ENCODE results near the gene RERE. TPM values are rescaled to one million over a fixed set of nuclear protein-coding genes. Genes with fewer than 3 reads are reported as not detected.

The RERE gene
- total and polyA plus RNA-seq, 4 donors = 116 to 434 (median 161) TPM

GRCh38 chr1:8571200-8571984 is 246.0 kb downstream of the RERE start:
- no peaks in the 10 kb centered on the region for H3K27me3 ChIP-seq (ENCODE audit: control insufficient read depth, insufficient read depth, low read length)
- H3K4me1 ChIP-seq (ENCODE audit: control insufficient read depth, insufficient read depth, low read length) = no peaks in the 10 kb centered on the region
- H3K27ac ChIP-seq (ENCODE audit: low read depth, low read length) = no peak overlapping the region
- WGBS (ENCODE audit: insufficient coverage) = 40% methylated on average over 1 of the region's 5 CpGs
- no peak overlapping the region for H3K4me3 ChIP-seq (ENCODE audit: low read depth, low read length)
- peak in 1 of 6 donors; percentile 43 for DNase-seq (ENCODE audit: low read depth in 4 of 6, low spot score in 6 of 6)
- no peaks in the 10 kb centered on the region for H3K9me3 ChIP-seq (ENCODE audit: control insufficient read depth, insufficient read depth, low read length)
- H3K36me3 ChIP-seq (ENCODE audit: control insufficient read depth, insufficient read depth, low read length) = no peaks in the 10 kb centered on the region

- H3K27ac ChIP-seq (ENCODE audit: low read depth, low read length) = no peak overlapping the region
- peak in 1 of 6 donors; percentile 26 for DNase-seq (ENCODE audit: low read depth in 4 of 6, low spot score in 6 of 6)
- no peaks in the 10 kb centered on the region for H3K9me3 ChIP-seq (ENCODE audit: control insufficient read depth, insufficient read depth, low read length)
- no peaks in the 10 kb centered on the region for H3K27me3 ChIP-seq (ENCODE audit: control insufficient read depth, insufficient read depth, low read length)
- no CpG with 5 or more reads among the region's 3 CpGs for WGBS (ENCODE audit: insufficient coverage)
- H3K4me3 ChIP-seq (ENCODE audit: low read depth, low read length) = no peak overlapping the region
- H3K4me1 ChIP-seq (ENCODE audit: control insufficient read depth, insufficient read depth, low read length) = no peaks in the 10 kb centered on the region
- no peaks in the 10 kb centered on the region for H3K36me3 ChIP-seq (ENCODE audit: control insufficient read depth, insufficient read depth, low read length)
These were observed 247.0 kb downstream of the RERE start for GRCh38 chr1:8570465-8570864.

- WGBS (ENCODE audit: insufficient coverage) = 100% methylated on average over 1 of the region's 4 CpGs
- Histone ChIP-seq H3K4me1 (ENCODE audit: control insufficient read depth, insufficient read depth, low read length) (no peaks in the 10 kb centered on the region), H3K9me3 (ENCODE audit: control insufficient read depth, insufficient read depth, low read length) (no peaks in the 10 kb centered on the region), H3K27me3 (ENCODE audit: control insufficient read depth, insufficient read depth, low read length) (no peaks in the 10 kb centered on the region), H3K4me3 (ENCODE audit: low read depth, low read length) (no peak overlapping the region), H3K27ac (ENCODE audit: low read depth, low read length) (no peak overlapping the region), H3K36me3 (ENCODE audit: control insufficient read depth, insufficient read depth, low read length) (no peaks in the 10 kb centered on the region)
- no peak for DNase-seq (ENCODE audit: low read depth in 4 of 6, low spot score in 6 of 6)
These were observed 248.2 kb downstream of the RERE start for GRCh38 chr1:8569242-8569641.

- H3K27ac ChIP-seq (ENCODE audit: low read depth, low read length) = no peak overlapping the region
- no peaks in the 10 kb centered on the region for H3K36me3 ChIP-seq (ENCODE audit: control insufficient read depth, insufficient read depth, low read length)
- no peak overlapping the region for H3K4me3 ChIP-seq (ENCODE audit: low read depth, low read length)
- DNase-seq (ENCODE audit: low read depth in 4 of 6, low spot score in 6 of 6) = no peak
- H3K9me3 ChIP-seq (ENCODE audit: control insufficient read depth, insufficient read depth, low read length) = no peaks in the 10 kb centered on the region
- H3K27me3 ChIP-seq (ENCODE audit: control insufficient read depth, insufficient read depth, low read length) = no peaks in the 10 kb centered on the region
- 100% methylated on average over 2 of the region's 3 CpGs for WGBS (ENCODE audit: insufficient coverage)
- no peaks in the 10 kb centered on the region for H3K4me1 ChIP-seq (ENCODE audit: control insufficient read depth, insufficient read depth, low read length)
These were observed 248.6 kb downstream of the RERE start for GRCh38 chr1:8568837-8569236.

GRCh38 chr1:8567146-8567545 is 250.3 kb downstream of the RERE start:
- no peaks in the 10 kb centered on the region for H3K4me1 ChIP-seq (ENCODE audit: control insufficient read depth, insufficient read depth, low read length)
- no peak for DNase-seq (ENCODE audit: low read depth in 4 of 6, low spot score in 6 of 6)
- no peak overlapping the region for H3K4me3 ChIP-seq (ENCODE audit: low read depth, low read length)
- H3K9me3 ChIP-seq (ENCODE audit: control insufficient read depth, insufficient read depth, low read length) = no peaks in the 10 kb centered on the region
- no peak overlapping the region for H3K27ac ChIP-seq (ENCODE audit: low read depth, low read length)
- no CpG with 5 or more reads among the region's 1 CpG for WGBS (ENCODE audit: insufficient coverage)
- no peaks in the 10 kb centered on the region for H3K27me3 ChIP-seq (ENCODE audit: control insufficient read depth, insufficient read depth, low read length)
- no peaks in the 10 kb centered on the region for H3K36me3 ChIP-seq (ENCODE audit: control insufficient read depth, insufficient read depth, low read length)

- DNase-seq (ENCODE audit: low read depth in 4 of 6, low spot score in 6 of 6) = no peak
- Histone ChIP-seq H3K9me3 (ENCODE audit: control insufficient read depth, insufficient read depth, low read length) (no peaks in the 10 kb centered on the region), H3K4me3 (ENCODE audit: low read depth, low read length) (no peak overlapping the region), H3K36me3 (ENCODE audit: control insufficient read depth, insufficient read depth, low read length) (no peaks in the 10 kb centered on the region), H3K27me3 (ENCODE audit: control insufficient read depth, insufficient read depth, low read length) (no peaks in the 10 kb centered on the region), H3K4me1 (ENCODE audit: control insufficient read depth, insufficient read depth, low read length) (no peaks in the 10 kb centered on the region), H3K27ac (ENCODE audit: low read depth, low read length) (no peak overlapping the region)
- WGBS (ENCODE audit: insufficient coverage) = no CpG with 5 or more reads among the region's 3 CpGs
These were observed 251.6 kb downstream of the RERE start for GRCh38 chr1:8565802-8566201.

GRCh38 chr1:8563944-8564537 is 253.4 kb downstream of the RERE start:
- H3K27ac ChIP-seq (ENCODE audit: low read depth, low read length) = no peak overlapping the region
- 42% methylated on average over 2 of the region's 2 CpGs for WGBS (ENCODE audit: insufficient coverage)
- no peaks in the 10 kb centered on the region for H3K27me3 ChIP-seq (ENCODE audit: control insufficient read depth, insufficient read depth, low read length)
- no peaks in the 10 kb centered on the region for H3K36me3 ChIP-seq (ENCODE audit: control insufficient read depth, insufficient read depth, low read length)
- H3K4me1 ChIP-seq (ENCODE audit: control insufficient read depth, insufficient read depth, low read length) = no peaks in the 10 kb centered on the region
- no peak overlapping the region for H3K4me3 ChIP-seq (ENCODE audit: low read depth, low read length)
- no peaks in the 10 kb centered on the region for H3K9me3 ChIP-seq (ENCODE audit: control insufficient read depth, insufficient read depth, low read length)
- DNase-seq (ENCODE audit: low read depth in 4 of 6, low spot score in 6 of 6) = no peak

GRCh38 chr1:8562881-8563865 is 254.3 kb downstream of the RERE start:
- H3K4me3 ChIP-seq (ENCODE audit: low read depth, low read length) = no peak overlapping the region
- WGBS (ENCODE audit: insufficient coverage) = no CpG with 5 or more reads among the region's 4 CpGs
- no peaks in the 10 kb centered on the region for H3K4me1 ChIP-seq (ENCODE audit: control insufficient read depth, insufficient read depth, low read length)
- no peaks in the 10 kb centered on the region for H3K9me3 ChIP-seq (ENCODE audit: control insufficient read depth, insufficient read depth, low read length)
- H3K36me3 ChIP-seq (ENCODE audit: control insufficient read depth, insufficient read depth, low read length) = no peaks in the 10 kb centered on the region
- H3K27me3 ChIP-seq (ENCODE audit: control insufficient read depth, insufficient read depth, low read length) = no peaks in the 10 kb centered on the region
- H3K27ac ChIP-seq (ENCODE audit: low read depth, low read length) = no peak overlapping the region
- no peak for DNase-seq (ENCODE audit: low read depth in 4 of 6, low spot score in 6 of 6)

GRCh38 chr1:8562222-8562621 is 255.2 kb downstream of the RERE start:
- Histone ChIP-seq H3K4me3 (ENCODE audit: low read depth, low read length) (no peak overlapping the region), H3K4me1 (ENCODE audit: control insufficient read depth, insufficient read depth, low read length) (no peaks in the 10 kb centered on the region), H3K27me3 (ENCODE audit: control insufficient read depth, insufficient read depth, low read length) (no peaks in the 10 kb centered on the region), H3K9me3 (ENCODE audit: control insufficient read depth, insufficient read depth, low read length) (no peaks in the 10 kb centered on the region), H3K27ac (ENCODE audit: low read depth, low read length) (no peak overlapping the region), H3K36me3 (ENCODE audit: control insufficient read depth, insufficient read depth, low read length) (no peaks in the 10 kb centered on the region)
- DNase-seq (ENCODE audit: low read depth in 4 of 6, low spot score in 6 of 6) = no peak
- WGBS (ENCODE audit: insufficient coverage) = 100% methylated on average over 1 of the region's 2 CpGs
